Stimulated activated CD8-positive, alpha-beta memory T cell treated with anti-CD3 and anti-CD28 coated beads, Interleukin-4, amount 100 ng/mL, for 4 hours (primary cell): ENCODE measurements around the gene MACROH2A1.

Source experiments
- DNase-seq, 2 donors: peaks; one replicate each; pipeline ENCODE4 v3.0.0-alpha.2; 2020; ENCODE audit warnings: low read depth in 2 of 2, low spot score in 1 of 2

Gene MACROH2A1

GRCh38 chr5:135357685-135358084, 41.3 kb downstream of the MACROH2A1 start:
- DNase-seq, result no peak

- no peak for DNase-seq
Observed at GRCh38 chr5:135356522-135357318, 42.3 kb downstream of the MACROH2A1 start.

- no peak for DNase-seq
Observed at GRCh38 chr5:135355169-135355568, 43.9 kb downstream of the MACROH2A1 start.

- DNase-seq, result no peak
Observed at GRCh38 chr5:135353952-135354721, 44.9 kb downstream of the MACROH2A1 start.

GRCh38 chr5:135350536-135350935, 48.5 kb downstream of the MACROH2A1 start:
- no peak for DNase-seq

- no peak for DNase-seq
Observed at GRCh38 chr5:135349886-135350285, 49.1 kb downstream of the MACROH2A1 start.

- DNase-seq, result no peak
Observed at GRCh38 chr5:135349451-135349850, 49.6 kb downstream of the MACROH2A1 start.

GRCh38 chr5:135348918-135349317, 50.1 kb downstream of the MACROH2A1 start:
- DNase-seq, result no peak

- DNase-seq, result no peak
Observed at GRCh38 chr5:135347392-135347791, 51.6 kb downstream of the MACROH2A1 start.

- no peak for DNase-seq
Observed at GRCh38 chr5:135345956-135346731, 52.9 kb downstream of the MACROH2A1 start.

GRCh38 chr5:135344349-135344748, 54.7 kb downstream of the MACROH2A1 start:
- DNase-seq, result no peak

GRCh38 chr5:135343413-135343812, 55.6 kb downstream of the MACROH2A1 start:
- no peak for DNase-seq

- DNase-seq, result no peak
Observed at GRCh38 chr5:135342551-135342875, 56.5 kb downstream of the MACROH2A1 start.

GRCh38 chr5:135341696-135342550, 57.1 kb downstream of the MACROH2A1 start:
- no peak for DNase-seq

GRCh38 chr5:135341016-135341666, 57.9 kb downstream of the MACROH2A1 start:
- DNase-seq, result no peak

GRCh38 chr5:135340568-135340967, 58.5 kb downstream of the MACROH2A1 start:
- DNase-seq, result no peak

GRCh38 chr5:135339623-135340022, 59.4 kb downstream of the MACROH2A1 start:
- DNase-seq, result no peak

GRCh38 chr5:135339189-135339588, 59.8 kb downstream of the MACROH2A1 start:
- no peak for DNase-seq

- DNase-seq, result no peak
Observed at GRCh38 chr5:135337064-135337463, 62.0 kb downstream of the MACROH2A1 start.
